ENCODE results near the gene CD59.
"Not testable (repeated sequence)": the region's sequence is repeated elsewhere in the genome, so short reads cannot be mapped to it uniquely, and the experiment has no call there.

CD59 gene

GRCh38 chr11:33692541-33692940, 43.7 kb downstream of the CD59 start:
- no peak for DNase-seq (ENCODE audit: low read depth)

GRCh38 chr11:33692013-33692504, 44.2 kb downstream of the CD59 start:
- peak; percentile 93 for DNase-seq (ENCODE audit: low read depth)

- no peak for DNase-seq (ENCODE audit: low read depth)
Observed at GRCh38 chr11:33691066-33691864, 45.0 kb downstream of the CD59 start.

GRCh38 chr11:33690290-33691065, 45.7 kb downstream of the CD59 start:
- peak; percentile 97 for DNase-seq (ENCODE audit: low read depth)

GRCh38 chr11:33689501-33689900, 46.7 kb downstream of the CD59 start:
- DNase-seq (ENCODE audit: low read depth) = no peak

- DNase-seq (ENCODE audit: low read depth) = no peak
Observed at GRCh38 chr11:33689085-33689484, 47.1 kb downstream of the CD59 start.

- DNase-seq (ENCODE audit: low read depth) = peak; percentile 65
Observed at GRCh38 chr11:33687733-33688479, 48.3 kb downstream of the CD59 start.

GRCh38 chr11:33685082-33685481, 51.1 kb downstream of the CD59 start:
- DNase-seq (ENCODE audit: low read depth) = no peak

GRCh38 chr11:33684003-33684706, 52.1 kb downstream of the CD59 start:
- no peak for DNase-seq (ENCODE audit: low read depth)

GRCh38 chr11:33682446-33682845, 53.8 kb downstream of the CD59 start:
- DNase-seq (ENCODE audit: low read depth) = no peak

- DNase-seq (ENCODE audit: low read depth) = no peak
Observed at GRCh38 chr11:33682019-33682418, 54.2 kb downstream of the CD59 start.

GRCh38 chr11:33678616-33679015, 57.6 kb downstream of the CD59 start:
- DNase-seq (ENCODE audit: low read depth) = not testable (repeated sequence)

- DNase-seq (ENCODE audit: low read depth) = no peak
Observed at GRCh38 chr11:33674035-33674814, 62.0 kb downstream of the CD59 start.

GRCh38 chr11:33672273-33672672, 64.0 kb downstream of the CD59 start:
- no peak for DNase-seq (ENCODE audit: low read depth)

GRCh38 chr11:33670250-33671011, 65.8 kb downstream of the CD59 start:
- DNase-seq (ENCODE audit: low read depth) = no peak

- DNase-seq (ENCODE audit: low read depth) = no peak
Observed at GRCh38 chr11:33669598-33670249, 66.5 kb downstream of the CD59 start.

GRCh38 chr11:33668951-33669596, 67.1 kb downstream of the CD59 start:
- no peak for DNase-seq (ENCODE audit: low read depth)

- DNase-seq (ENCODE audit: low read depth) = no peak
Observed at GRCh38 chr11:33668468-33668825, 67.8 kb downstream of the CD59 start.

GRCh38 chr11:33667819-33668467, 68.3 kb downstream of the CD59 start:
- DNase-seq (ENCODE audit: low read depth) = no peak

Data from stromal cell of bone marrow (primary cell).